ENCODE measurements around the gene HOXB8.

DNA sequence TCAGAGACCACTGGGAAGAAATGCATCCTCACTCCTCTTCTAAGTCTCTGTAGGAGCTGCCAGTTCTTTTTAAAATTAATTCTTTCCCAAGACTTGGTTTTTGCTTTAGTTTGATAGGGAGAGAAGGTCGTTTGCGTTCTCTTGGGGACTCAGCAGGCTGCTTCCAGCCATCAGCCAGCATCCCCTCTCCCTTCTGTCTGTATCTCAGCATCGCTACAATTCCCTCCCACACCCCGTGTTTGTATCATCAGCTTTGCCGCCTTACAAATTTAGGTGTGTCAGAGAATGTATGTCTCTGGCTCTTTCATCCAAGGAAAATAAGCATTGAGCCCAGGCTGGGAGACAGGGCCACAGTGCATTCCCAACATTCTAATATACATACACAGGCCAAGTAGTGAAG, 15.7 kb downstream of the HOXB8 start:
- TF ChIP-seq EP300 (IDR thresholded peaks at IDR 0.05) (no peak), POLR2A (IDR thresholded peaks at IDR 0.05) (no peak), CTCF (IDR thresholded peaks at IDR 0.05) (no peak), POLR2AphosphoS5 (IDR thresholded peaks at IDR 0.05) (no peak)

Measured in upper lobe of left lung (tissue), 4 donors.